Kidney (tissue), 14 donors: ENCODE data around the gene APOC1. TPM values are rescaled to one million over a fixed set of nuclear protein-coding genes. Genes with fewer than 3 reads are reported as not detected.

Experiments used
- DNase-seq, 5 donors: peaks; one replicate each; pipeline ENCODE4 v3.0.0-alpha.2; 2013 to 2020
- FAIRE-seq: peaks from 2 replicates; lab custom pipeline; 2012; peaks lifted over from hg19 to GRCh38; lab: Jason Lieb, UNC
- H3K27ac ChIP-seq, 2 donors: one replicate each; pipeline ENCODE4 v1.7.0; 2013; ENCODE audit warnings: low read depth in 2 of 2, low read length in 2 of 2, inconsistent platforms in 1 of 2
- H3K27me3 ChIP-seq: one replicate; pipeline ENCODE4 v1.7.1; 2013; ENCODE audit warnings: low read length, inconsistent platforms; ENCODE audit not compliant: control insufficient read depth, insufficient read depth
- H3K36me3 ChIP-seq, 3 donors: one replicate each; pipeline versions ENCODE4 v1.7.0 to v1.7.1; 2013; ENCODE audit warnings: low read length in 3 of 3, control low read depth in 1 of 3, inconsistent platforms in 1 of 3; ENCODE audit not compliant: insufficient read depth in 3 of 3, control insufficient read depth in 2 of 3
- H3K4me1 ChIP-seq, 3 donors: one replicate each; pipeline versions ENCODE4 v1.7.0 to v1.7.1; 2013; ENCODE audit warnings: low read length in 3 of 3, inconsistent platforms in 1 of 3, low read depth in 1 of 3; ENCODE audit not compliant: control insufficient read depth in 2 of 3, insufficient read depth in 2 of 3
- H3K4me3 ChIP-seq, 3 donors: one replicate each; pipeline versions ENCODE4 v1.7.0 to v1.8.1; 2013; ENCODE audit warnings: low read length in 3 of 3, control low read depth in 1 of 3, inconsistent platforms in 1 of 3
- H3K9ac ChIP-seq, 3 donors: one replicate each; pipeline versions ENCODE4 v1.7.0 to v1.7.1; 2013; ENCODE audit warnings: low read length in 3 of 3, control low read depth in 1 of 3, inconsistent platforms in 1 of 3
- H3K9me3 ChIP-seq, 3 donors: one replicate each; pipeline versions ENCODE4 v1.7.0 to v1.7.1; 2013; ENCODE audit warnings: low read length in 3 of 3, control low read depth in 1 of 3, inconsistent platforms in 1 of 3; ENCODE audit not compliant: control insufficient read depth in 2 of 3, insufficient read depth in 1 of 3
- intact Hi-C: fragments of 100-400 bp; cut with DNase I; formaldehyde crosslinking; loops from one replicate; pipeline ENCODE4 v1.11.1; 2022
- polyA plus RNA-seq: library from polyadenylated mRNA; stranded (reverse); fragments of 350-450 nt; fragmentation: Illumina TruSeq; extraction: RNeasy Lipid Tissue Mini Kit (QIAGEN cat#74804); gene quantifications from one replicate; pipeline ENCODE4 v1.2.3, GENCODE V29; 2014; ENCODE audit warnings: low read depth, low replicate concordance; ENCODE audit not compliant: insufficient read depth
- total RNA-seq: library from RNA; stranded (reverse); fragmentation: NEBNext Ultra II Directional; extraction: Animal tissue kit (Norgen Biotek cat#: 25700); gene quantifications from one replicate; pipeline ENCODE4 v1.2.1, GENCODE V29; 2021
- TF ChIP-seq, protein P1 (sequence below): IDR thresholded peaks from 3 replicates; pipeline ENCODE4 v1.5.1; 2012; ENCODE audit warnings: mild to moderate bottlenecking, moderate library complexity, borderline replicate concordance; ENCODE audit not compliant: insufficient read depth; ENCODE audit errors: extremely low read depth
- donor health status: control.
- donor health status: control.
- donor health status: control.
- donor health status: control.
- donor health status: control.
- donor health status: DM: yes; HTN: yes; CAD: no.
- donor health status: Normal renal cell carcinoma (clear cell type).

The APOC1 gene
- total and polyA plus RNA-seq, 2 donors from 2014 or later: 11.8 to 16.7 TPM

DNA sequence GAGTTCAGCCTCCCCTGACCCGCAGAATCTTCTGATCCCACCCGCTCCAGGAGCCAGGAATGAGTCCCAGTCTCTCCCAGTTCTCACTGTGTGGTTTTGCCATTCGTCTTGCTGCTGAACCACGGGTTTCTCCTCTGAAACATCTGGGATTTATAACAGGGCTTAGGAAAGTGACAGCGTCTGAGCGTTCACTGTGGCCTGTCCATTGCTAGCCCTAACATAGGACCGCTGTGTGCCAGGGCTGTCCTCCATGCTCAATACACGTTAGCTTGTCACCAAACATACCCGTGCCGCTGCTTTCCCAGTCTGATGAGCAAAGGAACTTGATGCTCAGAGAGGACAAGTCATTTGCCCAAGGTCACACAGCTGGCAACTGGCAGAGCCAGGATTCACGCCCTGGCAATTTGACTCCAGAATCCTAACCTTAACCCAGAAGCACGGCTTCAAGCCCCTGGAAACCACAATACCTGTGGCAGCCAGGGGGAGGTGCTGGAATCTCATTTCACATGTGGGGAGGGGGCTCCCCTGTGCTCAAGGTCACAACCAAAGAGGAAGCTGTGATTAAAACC lies 9.9 kb upstream of the APOC1 start:
- peak overlapping the region in 2 of 3 donors; percentile 29 to 86 for H3K4me3 ChIP-seq
- peaks cover 0 to 4% (median 0%) of the 10 kb centered on the region in 3 donors for H3K4me1 ChIP-seq
- no peaks in the 10 kb centered on the region for H3K27me3 ChIP-seq
- DNase-seq (no peak), FAIRE-seq (no peak)
- TF ChIP-seq, protein P1, sequence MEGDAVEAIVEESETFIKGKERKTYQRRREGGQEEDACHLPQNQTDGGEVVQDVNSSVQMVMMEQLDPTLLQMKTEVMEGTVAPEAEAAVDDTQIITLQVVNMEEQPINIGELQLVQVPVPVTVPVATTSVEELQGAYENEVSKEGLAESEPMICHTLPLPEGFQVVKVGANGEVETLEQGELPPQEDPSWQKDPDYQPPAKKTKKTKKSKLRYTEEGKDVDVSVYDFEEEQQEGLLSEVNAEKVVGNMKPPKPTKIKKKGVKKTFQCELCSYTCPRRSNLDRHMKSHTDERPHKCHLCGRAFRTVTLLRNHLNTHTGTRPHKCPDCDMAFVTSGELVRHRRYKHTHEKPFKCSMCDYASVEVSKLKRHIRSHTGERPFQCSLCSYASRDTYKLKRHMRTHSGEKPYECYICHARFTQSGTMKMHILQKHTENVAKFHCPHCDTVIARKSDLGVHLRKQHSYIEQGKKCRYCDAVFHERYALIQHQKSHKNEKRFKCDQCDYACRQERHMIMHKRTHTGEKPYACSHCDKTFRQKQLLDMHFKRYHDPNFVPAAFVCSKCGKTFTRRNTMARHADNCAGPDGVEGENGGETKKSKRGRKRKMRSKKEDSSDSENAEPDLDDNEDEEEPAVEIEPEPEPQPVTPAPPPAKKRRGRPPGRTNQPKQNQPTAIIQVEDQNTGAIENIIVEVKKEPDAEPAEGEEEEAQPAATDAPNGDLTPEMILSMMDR: no peak
- H3K36me3 ChIP-seq: peaks cover 0 to 10% (median 3%) of the 10 kb centered on the region in 3 donors
- intact Hi-C loops: no loop called here
- no peaks in the 10 kb centered on the region for H3K9me3 ChIP-seq
- no peak overlapping the region for H3K9ac ChIP-seq
- peak overlapping the region; percentile 25 to 61 for H3K27ac ChIP-seq

DNA sequence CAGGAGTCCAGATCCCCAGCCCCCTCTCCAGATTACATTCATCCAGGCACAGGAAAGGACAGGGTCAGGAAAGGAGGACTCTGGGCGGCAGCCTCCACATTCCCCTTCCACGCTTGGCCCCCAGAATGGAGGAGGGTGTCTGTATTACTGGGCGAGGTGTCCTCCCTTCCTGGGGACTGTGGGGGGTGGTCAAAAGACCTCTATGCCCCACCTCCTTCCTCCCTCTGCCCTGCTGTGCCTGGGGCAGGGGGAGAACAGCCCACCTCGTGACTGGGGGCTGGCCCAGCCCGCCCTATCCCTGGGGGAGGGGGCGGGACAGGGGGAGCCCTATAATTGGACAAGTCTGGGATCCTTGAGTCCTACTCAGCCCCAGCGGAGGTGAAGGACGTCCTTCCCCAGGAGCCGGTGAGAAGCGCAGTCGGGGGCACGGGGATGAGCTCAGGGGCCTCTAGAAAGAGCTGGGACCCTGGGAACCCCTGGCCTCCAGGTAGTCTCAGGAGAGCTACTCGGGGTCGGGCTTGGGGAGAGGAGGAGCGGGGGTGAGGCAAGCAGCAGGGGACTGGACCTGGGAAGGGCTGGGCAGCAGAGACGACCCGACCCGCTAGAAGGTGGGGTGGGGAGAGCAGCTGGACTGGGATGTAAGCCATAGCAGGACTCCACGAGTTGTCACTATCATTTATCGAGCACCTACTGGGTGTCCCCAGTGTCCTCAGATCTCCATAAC lies 8.8 kb upstream of the APOC1 start, which contains the start of gene APOE:
TSS of gene APOE (plus strand) at position 360 of the 724 bp plus-strand sequence. CDS start 829 bp downstream, outside the sequence.
- Histone ChIP-seq H3K36me3 (peaks cover 0 to 10% (median 0%) of the 10 kb centered on the region in 3 donors), H3K9me3 (no peaks in the 10 kb centered on the region), H3K27ac (peak within 1 kb of the TSS; percentile 17 to 67), H3K4me3 (peak within 1 kb of the TSS in 2 of 3 donors; percentile 78 to 86), H3K4me1 (peaks cover 0 to 4% (median 0%) of the 10 kb centered on the region in 3 donors), H3K27me3 (no peaks in the 10 kb centered on the region), H3K9ac (peak within 1 kb of the TSS in 2 of 3 donors; percentile 10 to 82)
- FAIRE-seq: no peak
- TF ChIP-seq, protein P1: no peak
- intact Hi-C loops: loop anchor here (5.0 kb wide), 1 partner anchor 47 kb away; no protein-coding TSS in a partner anchor
- peak in 4 of 5 donors; percentile 61 to 76 (median 66) for DNase-seq

DNA sequence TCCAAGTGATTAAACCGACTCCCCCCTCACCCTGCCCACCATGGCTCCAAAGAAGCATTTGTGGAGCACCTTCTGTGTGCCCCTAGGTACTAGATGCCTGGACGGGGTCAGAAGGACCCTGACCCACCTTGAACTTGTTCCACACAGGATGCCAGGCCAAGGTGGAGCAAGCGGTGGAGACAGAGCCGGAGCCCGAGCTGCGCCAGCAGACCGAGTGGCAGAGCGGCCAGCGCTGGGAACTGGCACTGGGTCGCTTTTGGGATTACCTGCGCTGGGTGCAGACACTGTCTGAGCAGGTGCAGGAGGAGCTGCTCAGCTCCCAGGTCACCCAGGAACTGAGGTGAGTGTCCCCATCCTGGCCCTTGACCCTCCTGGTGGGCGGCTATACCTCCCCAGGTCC lies 6.8 kb upstream of the APOC1 start:
- DNase-seq (no peak), FAIRE-seq (no peak)
- H3K4me1 ChIP-seq: peaks cover 0 to 3% (median 0%) of the 10 kb centered on the region in 3 donors
- TF ChIP-seq, protein P1: no peak
- peak overlapping the region in 2 of 3 donors; percentile 28 to 86 for H3K4me3 ChIP-seq
- H3K27me3 ChIP-seq: no peaks in the 10 kb centered on the region
- H3K9me3 ChIP-seq: no peaks in the 10 kb centered on the region
- peaks cover 0 to 5% (median 0%) of the 10 kb centered on the region in 3 donors for H3K36me3 ChIP-seq
- intact Hi-C loops: loop anchor here (5.0 kb wide), 1 partner anchor 45 kb away; no protein-coding TSS in a partner anchor
- H3K9ac ChIP-seq: no peak overlapping the region
- H3K27ac ChIP-seq: no peak overlapping the region
